Esophagus muscularis mucosa (tissue), 4 donors: ENCODE data around the gene PCDHGA6.

Experiments
- CTCF ChIP-seq, 3 experiments: fragments of 200-600 bp in 2 of 3; fragments of 450-650 bp in 1 of 3; sonication (generic) in 2 of 3; IDR thresholded peaks; one replicate each; pipeline ENCODE4 v1.5.1; 2017 to 2019; ENCODE audit warnings: antibody characterized with exemption in 3 of 3, mild to moderate bottlenecking in 2 of 3, moderate library complexity in 1 of 3
- EP300 ChIP-seq: sonication (generic); formaldehyde crosslinking; IDR thresholded peaks from one replicate; pipeline ENCODE4 v1.6.1; 2017; ENCODE audit warnings: antibody characterized with exemption
- POLR2A ChIP-seq: fragments of 450-650 bp; IDR thresholded peaks from one replicate; pipeline ENCODE4 v1.6.1; 2017; ENCODE audit warnings: antibody characterized with exemption, moderate library complexity, mild to moderate bottlenecking, low read depth
- POLR2AphosphoS5 ChIP-seq, 2 donors: sonication (generic); formaldehyde crosslinking; IDR thresholded peaks; one replicate each; pipeline ENCODE4 v1.6.1; 2017; ENCODE audit warnings: antibody characterized with exemption in 2 of 2

DNA sequence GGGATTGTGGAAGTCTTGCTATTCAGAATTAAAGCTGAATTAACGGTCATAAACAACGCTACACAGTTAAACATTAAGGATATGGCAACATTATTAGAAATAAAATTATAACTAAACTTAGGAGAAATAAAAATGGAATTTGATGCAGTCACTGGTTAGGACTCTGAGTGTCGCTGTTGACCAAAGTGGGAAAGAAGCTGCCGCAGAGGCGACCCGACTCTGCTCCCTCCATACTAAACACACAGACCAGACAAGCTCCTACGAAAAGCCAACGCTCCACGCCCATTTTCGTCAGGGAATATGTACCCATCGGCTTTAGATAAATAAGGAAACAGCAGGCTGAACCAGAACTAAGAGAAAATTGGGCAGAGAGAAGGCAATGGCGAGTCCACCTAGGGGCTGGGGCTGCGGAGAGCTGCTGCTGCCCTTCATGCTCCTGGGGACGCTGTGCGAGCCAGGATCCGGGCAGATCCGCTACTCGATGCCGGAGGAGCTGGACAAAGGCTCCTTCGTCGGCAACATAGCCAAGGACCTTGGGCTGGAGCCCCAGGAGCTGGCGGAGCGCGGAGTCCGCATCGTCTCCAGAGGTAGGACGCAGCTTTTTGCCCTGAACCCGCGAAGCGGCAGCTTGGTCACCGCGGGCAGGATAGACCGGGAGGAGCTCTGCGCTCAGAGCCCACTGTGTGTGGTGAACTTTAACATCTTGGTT is 9.6 kb upstream of the PCDHGA6 start, which contains the start of gene PCDHGA5:
- TF ChIP-seq EP300 (no peak), POLR2A (no peak), CTCF (IDR thresholded peaks at IDR 0.05) (peak in 1 of 3 experiments; percentile 3), POLR2AphosphoS5 (IDR thresholded peaks at IDR 0.05) (no peak)
